Measurements from ENCODE around the gene SERPINB1.
"Not testable (repeated sequence)": the region's sequence is repeated elsewhere in the genome, so short reads cannot be mapped to it uniquely, and the experiment has no call there.

SERPINB1 gene

DNA sequence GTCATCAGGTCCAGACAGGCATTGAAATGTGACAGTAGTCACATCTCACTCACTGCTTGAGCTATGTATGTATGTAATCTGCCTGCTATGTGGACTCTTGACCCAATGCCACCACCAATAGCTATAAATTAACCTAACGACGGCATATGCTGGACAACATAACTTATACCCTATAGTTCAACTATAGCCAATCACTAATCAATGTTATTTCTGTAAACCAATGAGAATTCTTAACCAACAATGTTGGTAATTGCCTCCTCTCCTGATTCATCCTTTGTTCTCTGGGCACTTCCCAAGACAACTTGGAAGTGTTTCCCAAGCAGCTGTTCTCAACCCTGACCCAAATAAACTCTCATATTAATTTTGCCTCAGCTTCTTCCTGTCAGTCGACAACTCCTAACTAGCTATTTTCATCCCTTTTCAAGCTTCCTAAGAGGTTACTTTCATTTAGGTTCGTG lies 24.1 kb upstream of the SERPINB1 start:
- no peak for DNase-seq

DNA sequence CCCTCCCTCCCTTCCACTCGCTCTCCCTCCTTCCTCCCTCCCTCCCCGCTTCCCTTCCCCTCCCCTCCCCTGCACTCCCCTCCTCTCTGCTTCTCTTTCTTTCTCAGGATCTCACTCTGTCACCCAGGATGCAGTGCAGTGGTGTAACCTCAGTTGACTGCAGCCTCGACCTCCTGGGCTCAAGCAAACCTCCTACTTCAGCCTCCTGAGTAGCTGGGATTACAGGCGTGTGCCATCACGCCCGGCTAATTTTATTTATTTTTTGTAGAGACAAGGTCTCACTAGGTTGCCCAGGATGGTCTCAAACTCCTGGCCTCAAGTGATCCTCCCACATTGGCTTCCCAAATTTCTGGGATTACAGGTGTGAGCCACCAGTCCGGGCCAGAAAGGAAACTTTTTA lies 23.6 kb upstream of the SERPINB1 start:
- no peak for DNase-seq

DNA sequence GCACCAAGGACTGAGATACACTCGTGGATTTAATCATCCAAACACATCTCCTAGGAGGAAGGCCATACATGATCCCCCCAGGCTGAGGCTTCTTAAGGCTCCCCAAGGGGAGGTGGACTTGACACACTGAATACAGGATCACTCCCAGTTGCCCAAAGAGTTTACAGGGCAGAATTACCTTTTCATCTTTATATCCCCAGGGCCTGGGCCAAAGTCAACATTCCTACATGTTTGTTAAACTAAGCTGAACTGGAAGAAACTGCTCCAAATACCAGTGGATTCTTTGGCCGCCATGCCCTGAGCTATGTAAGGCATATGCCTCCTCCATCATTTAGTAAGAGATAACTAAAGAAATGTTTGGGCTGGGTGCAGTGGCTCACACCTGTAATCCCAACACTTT lies 22.2 kb upstream of the SERPINB1 start:
- no peak for DNase-seq

DNA sequence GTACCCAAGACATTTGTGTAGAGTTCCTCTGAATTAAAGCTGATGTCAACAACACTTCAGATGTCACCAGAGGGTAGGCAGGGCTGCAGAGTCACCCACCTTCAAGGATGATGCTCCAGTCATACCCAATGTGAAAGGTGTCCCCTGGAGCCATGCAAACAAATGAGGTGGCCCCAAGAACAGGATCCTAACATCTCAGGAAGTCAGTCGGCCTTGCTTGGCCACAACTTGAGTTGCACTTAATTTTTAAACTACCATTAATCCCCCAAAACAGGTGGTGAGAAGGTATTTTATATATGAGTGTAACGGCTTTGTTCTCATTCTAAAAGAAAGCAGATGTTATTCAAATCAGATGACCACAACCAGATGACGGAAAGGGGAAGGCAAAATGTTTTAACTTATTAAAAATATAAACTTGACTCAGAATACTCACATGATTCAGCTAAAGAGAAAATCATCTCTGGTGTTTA lies 21.1 kb upstream of the SERPINB1 start:
- DNase-seq: peak; percentile 53

DNA sequence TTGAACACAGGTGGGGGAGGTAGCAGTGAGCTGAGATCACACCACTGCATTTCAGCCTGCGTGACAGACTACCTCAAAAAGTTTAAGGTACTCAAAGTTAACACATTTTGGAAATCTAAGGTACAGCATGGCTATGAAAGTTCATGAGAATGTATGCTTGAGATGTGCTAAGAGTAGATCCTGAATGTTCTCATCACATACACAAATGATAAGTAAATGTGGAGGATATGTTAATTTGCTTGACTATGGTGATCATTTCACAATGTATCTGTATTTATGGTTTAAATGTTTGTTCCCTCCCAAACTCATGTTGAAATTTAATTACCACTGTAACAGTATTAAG lies 20.1 kb upstream of the SERPINB1 start:
- DNase-seq: no peak

DNA sequence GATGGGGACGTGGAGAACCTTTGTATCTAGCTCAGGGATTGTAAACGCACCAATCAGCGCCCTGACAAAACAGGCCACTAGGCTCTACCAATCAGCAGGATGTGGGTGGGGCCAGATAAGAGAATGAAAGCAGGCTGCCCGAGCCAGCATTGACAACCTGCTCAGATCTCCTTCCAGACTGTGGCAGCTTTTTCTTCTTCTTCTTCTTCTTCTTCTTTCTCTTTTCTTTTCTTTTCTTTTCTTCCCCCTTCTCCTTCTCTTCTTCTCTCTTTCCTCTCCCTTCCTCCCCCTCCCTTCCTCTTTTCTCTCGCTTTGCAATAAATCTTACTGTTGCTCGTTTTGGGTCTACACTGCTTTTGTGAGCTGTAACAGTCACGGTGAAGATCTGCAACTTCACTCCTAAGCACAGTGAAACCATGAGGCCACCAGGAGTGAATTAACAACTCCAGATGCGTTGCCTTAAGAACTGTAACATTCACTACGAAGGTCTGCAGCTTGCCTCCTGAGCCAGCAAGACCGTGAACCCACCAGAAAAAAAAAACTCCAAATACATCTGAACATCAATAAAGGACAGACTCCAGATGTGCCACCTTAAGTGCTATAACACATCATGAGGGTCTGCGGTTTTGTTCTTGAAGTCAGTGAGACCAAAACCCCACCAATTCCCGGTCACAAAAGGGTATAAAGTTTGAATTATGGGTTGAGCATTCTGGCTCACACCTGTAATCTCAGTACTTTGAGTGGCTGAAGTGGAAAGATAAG lies 19.6 kb upstream of the SERPINB1 start:
- DNase-seq: peak; percentile 62

DNA sequence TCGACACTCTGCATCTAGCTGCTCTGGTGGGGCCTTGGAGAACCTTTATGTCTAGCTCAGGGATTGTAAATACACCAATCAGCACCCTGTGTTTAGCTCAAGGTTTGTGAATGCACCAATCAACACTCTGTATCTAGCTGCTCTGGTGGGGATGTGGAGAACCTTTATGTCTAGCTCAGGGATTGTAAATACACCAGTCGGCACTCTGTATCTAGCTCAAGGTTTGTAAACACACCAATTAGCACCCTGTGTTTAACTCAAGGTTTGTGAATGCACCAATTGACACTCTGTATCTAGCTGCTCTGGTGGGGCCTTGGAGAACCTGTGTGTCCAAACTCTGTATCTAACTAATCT lies 19.0 kb upstream of the SERPINB1 start:
- DNase-seq: not testable (repeated sequence)

DNA sequence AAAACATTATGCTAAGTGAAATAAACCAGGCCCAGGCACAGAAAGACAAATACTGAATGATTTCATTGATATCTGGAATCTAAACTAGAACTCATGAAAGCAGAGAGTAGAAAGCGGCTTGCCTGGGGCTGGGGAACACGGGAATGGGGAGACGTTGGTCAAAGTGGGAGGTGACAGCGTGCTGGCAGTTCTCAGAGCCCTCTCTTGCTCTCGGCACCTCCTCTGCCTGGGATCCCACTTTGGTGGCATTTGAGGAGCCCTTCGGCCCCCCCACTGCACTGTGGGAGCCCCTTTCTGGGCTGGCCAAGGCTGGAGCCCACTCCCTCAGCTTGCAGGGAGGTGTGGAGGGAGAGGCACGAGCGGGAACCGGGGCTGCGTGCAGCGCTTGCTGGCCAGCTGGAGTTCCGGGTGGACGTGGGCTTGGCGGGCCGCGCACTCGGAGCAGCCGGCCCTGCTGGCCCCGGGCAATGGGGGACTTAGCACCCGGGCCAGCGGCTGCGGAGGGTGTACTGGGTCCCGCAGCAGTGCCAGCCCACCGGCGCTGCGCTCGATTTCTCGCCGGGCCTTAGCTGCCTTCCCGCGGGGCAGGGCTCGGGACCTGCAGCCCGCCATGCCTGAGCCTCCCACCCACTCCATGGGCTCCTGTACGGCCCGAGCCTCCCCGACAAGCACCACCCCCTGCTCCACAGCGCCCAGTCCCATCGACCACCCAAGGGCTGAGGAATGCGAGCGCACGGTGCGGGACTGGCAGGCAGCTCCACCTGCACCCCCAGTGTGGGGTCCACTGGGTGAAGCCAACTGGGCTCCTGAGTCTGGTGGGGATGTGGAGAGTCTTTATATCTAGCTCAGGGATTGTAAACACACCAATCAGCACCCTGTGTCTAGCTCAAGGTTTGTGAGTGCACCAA lies 18.4 kb upstream of the SERPINB1 start:
- DNase-seq: not testable (repeated sequence)

DNA sequence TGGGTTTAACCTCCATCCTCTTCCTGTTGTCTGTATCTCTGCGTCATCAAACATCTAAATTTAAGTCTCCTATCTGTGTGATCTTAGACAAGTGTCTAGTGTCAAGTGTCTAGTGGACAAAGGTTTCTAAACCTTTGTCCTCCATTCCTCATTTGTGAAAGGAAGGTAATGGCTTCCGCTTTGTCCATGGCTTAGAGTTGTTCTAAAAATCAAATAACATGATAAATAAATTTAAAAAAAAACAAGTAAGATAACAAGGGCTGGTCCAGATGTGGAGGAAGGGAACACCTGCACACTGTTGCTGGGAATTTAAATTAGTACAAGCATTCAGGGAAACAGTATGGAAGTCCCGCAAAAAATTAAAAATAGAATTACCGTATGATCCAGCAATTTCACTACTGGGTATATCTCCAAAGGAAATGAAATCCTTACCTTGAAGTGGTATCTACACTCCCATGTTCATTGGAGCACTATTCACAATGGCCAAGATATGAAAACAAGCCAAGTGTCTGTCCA lies 17.6 kb upstream of the SERPINB1 start:
- DNase-seq: no peak

DNA sequence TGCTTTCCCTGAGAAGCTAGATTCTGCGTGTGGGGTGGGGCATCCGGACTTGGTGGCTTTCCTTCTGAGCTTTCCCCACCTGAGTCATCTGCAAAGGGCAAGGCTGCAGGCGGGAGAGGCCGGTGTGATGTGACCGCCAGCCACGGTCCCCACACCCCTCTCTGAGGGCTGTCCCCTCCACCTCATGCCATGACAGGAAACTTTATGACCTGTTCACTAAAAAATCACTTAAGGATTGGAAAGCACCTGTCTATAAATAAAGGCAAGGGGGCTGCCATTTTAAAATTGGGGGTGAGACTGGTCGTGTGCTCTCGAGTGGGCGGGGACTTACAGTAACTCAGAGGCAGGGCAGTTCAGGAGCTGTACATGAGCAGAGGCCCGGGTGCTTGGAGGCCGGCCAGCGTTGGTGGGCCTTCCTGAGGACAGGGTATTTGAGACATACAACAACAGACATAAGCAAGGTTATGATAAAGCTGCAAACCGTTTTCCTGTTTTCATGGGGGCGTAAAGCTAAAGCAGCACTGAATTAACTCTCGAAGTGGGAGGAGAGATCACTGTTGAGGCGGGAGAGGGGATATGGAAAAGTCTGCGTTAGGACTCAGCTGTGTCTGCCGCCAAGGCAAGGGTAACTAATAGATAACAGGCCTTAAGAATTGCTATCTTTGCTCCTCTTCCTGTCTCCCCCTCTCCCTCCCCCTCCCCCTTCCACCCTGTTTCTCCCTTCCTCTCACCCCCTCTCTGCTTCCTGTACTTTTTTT lies 16.1 kb upstream of the SERPINB1 start:
- DNase-seq: peak; percentile 82

DNA sequence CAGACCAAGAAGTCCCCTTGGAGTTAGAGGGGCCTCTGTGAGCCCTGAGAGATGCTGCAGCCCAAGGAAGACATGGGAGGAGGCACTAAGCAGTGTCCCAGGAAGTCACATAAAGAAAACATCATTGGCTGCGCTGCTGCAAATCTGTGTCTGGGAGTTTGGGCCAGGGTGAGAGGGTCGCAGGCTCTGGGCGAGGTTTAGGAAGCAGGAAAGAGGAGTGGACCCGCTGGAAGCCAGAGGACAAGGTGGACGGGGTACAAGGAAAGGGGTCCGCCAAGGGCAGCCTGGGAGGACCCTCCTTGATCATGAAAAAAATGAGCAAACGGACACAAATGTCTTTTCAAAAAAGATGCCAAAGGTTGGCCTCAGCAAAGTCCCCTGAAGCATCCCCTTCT lies 15.5 kb upstream of the SERPINB1 start:
- DNase-seq: no peak

DNA sequence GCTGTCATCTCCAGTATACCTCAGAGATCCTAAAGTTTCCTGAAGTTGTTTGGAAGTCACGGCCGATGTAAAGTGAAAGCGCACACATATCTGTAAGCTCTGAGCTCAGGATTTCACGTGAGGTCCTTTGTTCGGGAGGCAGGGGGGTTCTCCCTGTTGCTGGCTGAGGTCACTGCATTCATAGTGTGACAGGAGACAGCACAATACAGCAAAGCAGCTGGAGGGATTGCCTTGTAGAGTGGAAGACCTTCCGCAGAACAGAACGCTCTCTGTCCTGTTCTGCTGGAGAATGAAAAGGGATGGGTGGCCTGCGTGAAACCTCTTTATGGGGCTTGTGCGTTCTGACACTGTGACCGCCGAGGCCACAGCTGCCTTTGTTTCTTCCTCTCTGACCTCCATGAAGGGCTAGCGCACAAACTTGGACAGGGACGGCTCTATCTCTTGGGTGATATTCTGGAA lies 13.4 kb upstream of the SERPINB1 start:
- no peak for DNase-seq

DNA sequence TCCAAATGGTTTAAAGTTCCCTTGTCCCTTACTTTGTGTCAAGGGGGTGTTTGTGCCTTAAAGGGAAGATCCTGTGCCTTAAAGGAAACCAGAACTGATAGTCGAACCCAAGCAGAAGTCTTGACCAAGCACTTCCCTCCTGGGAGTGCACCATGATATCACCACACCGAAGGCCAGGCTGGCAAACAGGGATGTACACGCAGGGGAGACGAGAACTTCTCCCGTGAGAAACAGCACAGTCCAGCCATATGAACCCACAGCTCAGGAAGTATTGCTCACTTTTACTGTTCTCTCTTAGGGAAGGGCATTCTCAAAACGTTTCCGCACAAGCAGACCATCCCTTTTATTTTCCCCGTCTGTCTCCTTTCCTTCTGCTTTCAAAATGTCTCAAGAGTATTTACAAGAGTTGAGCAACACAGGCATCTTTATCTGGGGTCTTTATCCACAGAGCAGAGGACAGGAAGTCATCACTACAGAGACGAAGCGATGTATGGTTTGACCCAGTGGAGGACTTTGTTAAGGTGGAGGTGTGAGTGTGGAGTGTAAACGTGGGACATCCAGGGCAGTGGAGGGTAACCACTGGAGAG lies 12.8 kb upstream of the SERPINB1 start:
- peak; percentile 73 for DNase-seq

DNA sequence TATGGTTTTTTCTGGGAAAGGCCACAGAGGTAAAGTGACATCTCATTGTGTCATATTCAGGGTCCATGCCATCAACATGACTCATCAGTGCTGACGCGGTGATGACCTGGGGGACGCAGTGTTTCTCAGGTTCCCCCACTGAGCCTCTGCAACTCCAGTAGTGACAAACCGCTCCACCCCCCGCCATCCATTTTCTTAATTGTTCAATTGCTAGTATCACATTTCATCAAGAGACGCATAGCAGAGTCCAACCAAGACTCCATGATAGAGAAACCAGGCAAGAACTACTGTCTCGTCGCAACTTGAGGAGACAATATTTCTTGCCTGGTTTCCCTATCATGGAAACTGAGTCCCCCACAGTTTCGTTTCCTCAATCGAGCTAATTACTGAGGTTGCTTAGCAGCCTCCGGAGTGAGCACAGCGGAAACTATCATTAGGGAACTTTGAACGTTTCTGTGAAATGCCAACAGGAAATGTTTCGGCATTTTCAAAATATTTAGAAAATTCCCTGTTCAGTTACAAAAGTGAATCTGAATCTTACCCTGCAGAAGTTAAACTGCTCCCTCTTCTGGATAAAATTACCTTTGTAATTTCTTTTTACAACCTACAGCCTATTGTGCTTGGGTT lies 12.2 kb upstream of the SERPINB1 start:
- peak; percentile 86 for DNase-seq

DNA sequence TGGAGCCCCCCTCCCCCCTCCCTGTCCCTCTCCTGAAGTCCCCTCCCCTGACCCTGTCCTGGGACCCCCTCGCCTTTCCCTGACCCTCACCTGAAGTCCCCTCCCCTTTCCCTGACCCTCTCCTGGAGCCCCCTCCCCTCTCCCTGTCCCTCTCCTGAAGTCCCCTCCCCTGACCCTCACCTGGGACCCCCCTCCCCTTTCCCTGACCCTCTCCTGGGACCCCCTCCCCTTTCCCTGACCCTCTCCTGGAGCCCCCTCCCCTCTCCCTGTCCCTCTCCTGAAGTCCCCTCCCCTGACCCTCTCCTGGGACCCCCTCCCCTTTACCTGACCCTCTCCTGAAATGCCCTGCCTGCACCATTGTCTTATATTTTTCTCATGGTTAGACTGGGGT lies 11.7 kb upstream of the SERPINB1 start:
- DNase-seq: not testable (repeated sequence)

DNA sequence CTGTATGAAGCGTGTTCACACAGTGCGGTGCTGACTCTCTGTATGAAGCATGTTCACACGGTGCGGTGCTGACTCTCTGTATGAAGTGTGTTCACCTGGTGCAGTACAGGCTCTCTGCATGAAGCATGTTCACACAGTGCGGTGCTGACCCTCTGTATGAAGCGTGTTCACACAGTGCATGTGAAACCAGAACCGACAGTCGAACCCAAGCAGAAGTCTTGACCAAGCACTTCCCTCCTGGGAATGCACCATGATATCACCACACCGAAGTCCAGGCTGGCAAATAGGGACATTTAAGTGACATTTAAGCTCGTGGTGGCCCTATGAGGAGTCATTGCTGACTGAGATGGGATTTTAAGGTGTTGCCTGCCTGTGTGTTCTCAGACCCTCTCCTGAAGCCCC lies 11.3 kb upstream of the SERPINB1 start:
- DNase-seq: peak; percentile 56

DNA sequence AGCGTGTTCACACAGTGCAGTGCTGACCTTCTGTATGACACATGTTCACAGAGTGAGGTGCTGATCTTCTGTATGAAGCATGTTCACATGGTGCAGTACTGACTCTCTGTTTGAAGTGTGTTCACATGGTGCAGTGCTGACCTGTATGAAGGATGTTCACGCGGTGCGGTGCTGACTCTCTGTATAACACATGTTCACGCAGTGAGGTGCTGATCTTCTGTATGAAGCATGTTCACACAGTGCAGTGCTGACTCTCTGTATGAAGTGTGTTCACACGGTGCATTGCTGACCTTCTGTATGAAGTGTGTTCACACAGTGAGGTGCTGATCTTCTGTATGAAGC lies 10.8 kb upstream of the SERPINB1 start:
- no peak for DNase-seq

DNA sequence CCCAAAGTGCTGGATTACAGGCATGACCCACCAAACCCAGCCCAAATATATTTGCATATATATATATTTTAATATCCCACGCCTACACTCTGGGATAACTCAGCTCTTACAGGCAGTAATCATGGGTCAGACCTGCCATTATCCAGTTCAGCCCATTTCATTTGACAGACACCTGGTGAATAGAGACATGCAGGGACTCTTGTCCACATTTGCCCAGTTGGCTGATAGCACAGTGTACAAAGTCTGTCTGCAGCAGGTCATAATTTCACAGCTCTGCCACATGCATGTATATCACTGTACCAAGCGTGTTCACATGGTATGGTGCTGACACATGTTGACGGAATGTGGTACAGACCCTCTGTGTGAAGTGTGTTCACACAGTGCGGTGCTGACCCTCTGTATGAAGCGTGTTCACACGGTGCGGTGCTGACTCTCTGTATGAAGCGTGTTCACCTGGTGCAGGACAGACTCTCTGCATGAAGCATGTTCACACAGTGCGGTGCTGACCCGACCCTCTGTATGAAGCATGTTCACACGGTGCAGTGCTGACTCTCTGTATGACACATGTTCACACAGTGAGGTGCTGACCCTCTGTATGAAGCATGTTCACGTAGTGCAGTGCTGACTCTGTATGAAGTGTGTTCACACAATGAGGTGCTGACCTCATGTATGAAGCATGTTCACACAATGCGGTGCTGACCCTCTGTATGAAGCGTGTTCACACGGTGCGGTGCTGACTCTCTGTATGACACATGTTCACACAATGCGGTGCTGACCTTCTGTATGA lies 10.3 kb upstream of the SERPINB1 start:
- DNase-seq: no peak

DNA sequence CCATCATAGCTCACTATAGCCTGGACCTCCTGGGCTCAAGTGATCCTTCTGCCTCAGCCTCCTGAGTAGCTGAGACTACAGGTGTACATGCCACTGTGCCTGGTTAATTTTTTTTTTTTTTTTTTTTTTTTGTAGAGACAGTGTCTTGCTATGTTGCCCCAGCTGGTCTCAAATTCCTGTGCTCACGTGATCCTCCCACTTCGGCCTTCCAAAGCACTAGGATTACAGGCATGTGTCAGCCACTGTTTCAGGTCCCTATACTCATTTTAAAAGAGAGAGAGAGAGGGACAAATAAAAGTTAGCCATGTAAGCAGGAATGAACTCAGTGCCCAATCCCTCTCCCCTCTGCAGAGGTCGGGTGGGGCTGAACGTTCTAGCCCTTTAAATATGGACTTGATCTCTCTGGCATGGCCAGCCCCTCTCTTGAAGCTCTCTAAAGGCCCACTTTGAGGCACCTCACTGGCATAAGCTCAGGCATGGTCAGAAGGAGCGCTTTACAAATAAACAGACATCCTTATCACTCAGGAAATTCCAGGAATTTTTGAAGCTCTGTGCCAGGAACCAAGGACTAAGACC lies 9.0 kb upstream of the SERPINB1 start:
- no peak for DNase-seq

DNA sequence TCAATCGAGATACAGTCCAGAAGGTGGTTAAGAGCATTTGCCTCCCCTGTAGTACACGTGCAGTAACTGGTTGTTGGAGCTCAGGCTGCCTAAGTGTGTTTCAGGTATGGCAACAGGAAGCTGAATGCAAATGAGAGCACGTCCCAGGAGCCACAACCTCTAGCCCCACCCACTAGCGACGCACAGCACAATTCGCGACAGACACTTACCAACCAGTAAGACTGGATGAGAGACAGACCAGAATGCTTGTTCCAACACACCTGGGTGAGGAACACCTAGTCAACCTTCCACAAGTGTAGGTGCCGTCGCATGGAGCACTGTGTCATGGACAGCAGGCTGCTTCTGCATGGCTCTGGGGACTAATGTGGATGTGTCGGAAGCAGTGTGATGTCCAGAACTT lies 7.2 kb upstream of the SERPINB1 start:
- DNase-seq: peak; percentile 82

DNA sequence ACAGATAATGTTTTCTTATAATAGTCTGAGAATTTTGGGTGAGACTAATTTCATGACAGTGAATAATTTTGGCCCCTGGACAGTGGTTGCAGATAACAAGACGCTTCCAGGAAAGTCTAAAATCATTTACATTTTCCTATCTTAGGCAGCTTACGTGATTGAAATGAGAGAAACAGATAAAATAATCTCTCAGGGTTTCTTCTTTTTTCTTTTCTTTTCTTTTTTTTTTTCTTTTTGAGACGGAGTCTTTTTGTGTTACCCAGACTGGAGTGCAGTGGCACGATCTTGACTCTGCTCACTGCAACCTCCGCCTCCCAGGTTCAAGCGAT lies 4.2 kb upstream of the SERPINB1 start:
- DNase-seq: no peak
